LNCaP clone FGC (cell line): ENCODE data around the gene MAGI3.
"Not testable (repeated sequence)": the region's sequence is repeated elsewhere in the genome, so short reads cannot be mapped to it uniquely, and the experiment has no call there.

Source experiments
- DNase-seq: peaks from one replicate; pipeline ENCODE4 v3.0.0-alpha.2; 2011; ENCODE audit warnings: low read depth
- H3K4me3 ChIP-seq: 2 replicates; pipeline ENCODE4 v1.5.1; 2011; ENCODE audit warnings: mild to moderate bottlenecking, low read depth, low read length, control low read depth
- TF ChIP-seq, protein P1 (sequence below): IDR thresholded peaks from 2 replicates; pipeline ENCODE4 v1.5.1; 2012; ENCODE audit warnings: mild to moderate bottlenecking; ENCODE audit not compliant: control insufficient read depth, insufficient read depth; ENCODE audit errors: extremely low read depth

MAGI3 gene

GRCh38 chr1:113692342-113692741, 302.0 kb downstream of the MAGI3 start:
- TF ChIP-seq, protein P1, sequence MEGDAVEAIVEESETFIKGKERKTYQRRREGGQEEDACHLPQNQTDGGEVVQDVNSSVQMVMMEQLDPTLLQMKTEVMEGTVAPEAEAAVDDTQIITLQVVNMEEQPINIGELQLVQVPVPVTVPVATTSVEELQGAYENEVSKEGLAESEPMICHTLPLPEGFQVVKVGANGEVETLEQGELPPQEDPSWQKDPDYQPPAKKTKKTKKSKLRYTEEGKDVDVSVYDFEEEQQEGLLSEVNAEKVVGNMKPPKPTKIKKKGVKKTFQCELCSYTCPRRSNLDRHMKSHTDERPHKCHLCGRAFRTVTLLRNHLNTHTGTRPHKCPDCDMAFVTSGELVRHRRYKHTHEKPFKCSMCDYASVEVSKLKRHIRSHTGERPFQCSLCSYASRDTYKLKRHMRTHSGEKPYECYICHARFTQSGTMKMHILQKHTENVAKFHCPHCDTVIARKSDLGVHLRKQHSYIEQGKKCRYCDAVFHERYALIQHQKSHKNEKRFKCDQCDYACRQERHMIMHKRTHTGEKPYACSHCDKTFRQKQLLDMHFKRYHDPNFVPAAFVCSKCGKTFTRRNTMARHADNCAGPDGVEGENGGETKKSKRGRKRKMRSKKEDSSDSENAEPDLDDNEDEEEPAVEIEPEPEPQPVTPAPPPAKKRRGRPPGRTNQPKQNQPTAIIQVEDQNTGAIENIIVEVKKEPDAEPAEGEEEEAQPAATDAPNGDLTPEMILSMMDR = no peak
- no peak for DNase-seq
- H3K4me3 ChIP-seq = no peak overlapping the region

- TF ChIP-seq, protein P1 = no peak
- no peak for DNase-seq
- H3K4me3 ChIP-seq = no peak overlapping the region
These were observed 302.6 kb downstream of the MAGI3 start for GRCh38 chr1:113692824-113693431.

DNA sequence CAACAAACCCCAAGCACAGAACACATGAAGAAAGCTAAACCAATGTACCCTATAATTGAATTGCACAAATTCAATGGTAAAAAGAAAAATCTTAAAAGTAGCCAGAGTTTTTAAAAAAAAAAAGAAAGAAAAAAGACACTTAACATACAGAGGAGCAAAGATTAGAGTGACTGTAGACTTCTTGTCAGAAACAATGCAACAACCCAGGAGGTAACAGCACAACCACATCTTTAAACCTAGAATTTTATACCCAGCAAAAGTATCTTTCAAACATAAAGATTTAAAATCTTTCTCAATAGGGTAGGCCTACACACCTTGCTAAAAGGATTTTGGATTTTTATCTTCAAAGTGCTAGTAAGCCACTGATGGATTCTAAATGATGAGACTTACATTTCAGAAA, 304.6 kb downstream of the MAGI3 start:
- H3K4me3 ChIP-seq = no peak overlapping the region
- no peak for DNase-seq
- TF ChIP-seq, protein P1 = no peak

DNA sequence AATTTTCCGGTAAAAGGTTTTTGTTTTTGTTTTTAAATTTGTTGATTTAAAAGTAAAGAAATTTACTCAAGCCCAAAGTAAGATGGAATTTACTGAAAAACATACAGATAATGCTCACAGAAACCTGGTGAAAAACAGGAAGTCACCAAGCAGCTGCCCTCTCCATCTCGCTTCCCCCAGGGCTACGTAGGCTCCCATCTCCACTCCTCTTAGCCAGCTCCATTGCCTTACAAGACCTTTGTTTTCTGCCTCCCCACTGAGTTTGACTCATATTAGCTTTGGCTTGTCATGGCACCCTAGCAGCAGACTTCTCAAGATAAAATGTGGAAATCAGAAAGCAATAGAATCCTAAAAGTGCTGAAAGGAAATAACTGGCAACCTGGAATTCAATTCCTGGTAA, 311.1 kb downstream of the MAGI3 start:
- TF ChIP-seq, protein P1 = no peak
- no peak for DNase-seq
- no peak overlapping the region for H3K4me3 ChIP-seq

GRCh38 chr1:113714606-113715269, 324.4 kb downstream of the MAGI3 start:
- no peak overlapping the region for H3K4me3 ChIP-seq
- no peak for DNase-seq
- TF ChIP-seq, protein P1 = peak; percentile 49

DNA sequence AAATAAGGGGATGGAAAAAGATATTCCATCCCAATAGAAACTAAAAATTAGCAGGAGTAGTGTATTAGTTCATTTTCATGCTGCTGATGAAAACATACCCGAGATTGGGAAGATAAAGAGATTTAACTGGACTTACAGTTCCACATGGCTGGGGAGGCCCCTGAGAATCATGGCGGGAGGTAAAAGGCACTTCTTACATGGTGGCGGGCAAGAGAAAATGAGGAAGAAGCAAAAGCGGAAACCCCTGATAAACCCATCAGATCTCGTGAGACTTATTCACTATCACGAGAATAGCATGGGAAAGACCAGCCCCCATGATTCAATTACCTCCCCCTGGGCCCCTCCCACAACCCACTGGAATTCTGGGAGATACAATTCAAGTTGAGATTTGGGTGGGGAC, 327.2 kb downstream of the MAGI3 start:
- not testable (repeated sequence) for H3K4me3 ChIP-seq, DNase-seq

- DNase-seq, H3K4me3 ChIP-seq: not testable (repeated sequence)
These were observed 328.3 kb downstream of the MAGI3 start for GRCh38 chr1:113718621-113719020.

- TF ChIP-seq, protein P1 = no peak
- no peak overlapping the region for H3K4me3 ChIP-seq
- no peak for DNase-seq
These were observed 330.7 kb downstream of the MAGI3 start for GRCh38 chr1:113721010-113721409.
